HepG2 (cell line): ENCODE measurements around the gene SH3D19. TPM values are rescaled to one million over a fixed set of nuclear protein-coding genes. Genes with fewer than 3 reads are reported as not detected.

ENCODE experiments used
- ATAC-seq: fragments of 200-7000 bp; cut with Tn5 transposase; 3 replicates; pipeline ENCODE4 v1.9.1; 2020; ENCODE audit warnings: mild to moderate bottlenecking, moderate library complexity
- BruUV-seq: library from RNA; stranded (reverse); fragments of 400-500 nt; replicated peaks from 2 replicates; lab custom pipeline; 2021; lab: Mats Ljungman, UMichigan
- CTCF ChIA-PET: fragments of 300-600 bp; formaldehyde crosslinking; extraction: SDS; loops from one replicate; lab custom pipeline; 2021; ENCODE audit warnings: low total read pairs, inconsistent platforms, low intra/inter-chr PET ratio; lab: Yijun Ruan, JAX
- POLR2A ChIA-PET: fragments of 350-600 bp; sonication (Branson Sonifier 250); formaldehyde crosslinking; loops from one replicate; lab custom pipeline; 2020; ENCODE audit warnings: antibody characterized with exemption, inconsistent platforms; lab: Yijun Ruan, JAX
- DNase-seq: peaks from one replicate; pipeline ENCODE4 v3.0.0-alpha.2; 2015; ENCODE audit warnings: low spot score
- FAIRE-seq: peaks from 3 replicates; lab custom pipeline; 2011; peaks lifted over from hg19 to GRCh38; lab: Jason Lieb, UNC
- H2AFZ ChIP-seq: one replicate; pipeline ENCODE4 v1.6.1; 2011; ENCODE audit warnings: low read length, inconsistent platforms
- H3K27ac ChIP-seq: fragments of 300-600 bp; 3 replicates; pipeline ENCODE4 v1.8.0; 2011; ENCODE audit warnings: mixed run types, mild to moderate bottlenecking, mixed read lengths, low read length, inconsistent platforms; ENCODE audit not compliant: insufficient read depth; ENCODE audit errors: extremely low read length
- H3K27me3 ChIP-seq, 2 experiments: fragments of 200-600 bp in 1 of 2; 2 replicates in 1 of 2; 3 replicates in 1 of 2; pipeline versions ENCODE4 v1.6.0 to v1.8.0; 2011; ENCODE audit warnings: low read length in 2 of 2, mild to moderate bottlenecking in 2 of 2, moderate library complexity in 2 of 2, inconsistent platforms in 1 of 2; ENCODE audit not compliant: insufficient read depth in 2 of 2, control insufficient read depth in 1 of 2
- H3K36me3 ChIP-seq, 2 experiments: fragments of 200-600 bp in 1 of 2; replicated peaks in 1 of 2; 2 replicates in 1 of 2; 3 replicates in 1 of 2; pipeline versions ENCODE4 v1.5.1 to v1.8.0; 2011; ENCODE audit warnings: low read length in 2 of 2, inconsistent platforms in 1 of 2; ENCODE audit not compliant: insufficient read depth in 2 of 2, control insufficient read depth in 1 of 2
- H3K4me1 ChIP-seq: 2 replicates; pipeline ENCODE4 v1.5.1; 2012; ENCODE audit warnings: low read length, inconsistent platforms; ENCODE audit not compliant: insufficient read depth
- H3K4me2 ChIP-seq: 2 replicates; pipeline ENCODE4 v1.6.0; 2011; ENCODE audit warnings: low read depth, low read length, inconsistent platforms
- H3K4me3 ChIP-seq, 3 experiments: fragments of 200-600 bp in 1 of 3; sonication (generic), shearing (Covaris generic) in 1 of 3; replicated peaks in 1 of 3; 2 replicates each; pipeline ENCODE4 v1.5.1; 2011 to 2016; ENCODE audit warnings: low read length in 3 of 3, inconsistent platforms in 2 of 3, low read depth in 2 of 3, mild to moderate bottlenecking in 2 of 3, control low read depth in 1 of 3, mixed read lengths in 1 of 3; ENCODE audit not compliant: insufficient read depth in 1 of 3
- H3K79me2 ChIP-seq: one replicate; pipeline ENCODE4 v1.6.1; 2011; ENCODE audit warnings: low read length, inconsistent platforms; ENCODE audit not compliant: insufficient read depth
- H3K9ac ChIP-seq: 2 replicates; pipeline ENCODE4 v1.6.0; 2011; ENCODE audit warnings: mild to moderate bottlenecking, low read depth, low read length, inconsistent platforms; ENCODE audit not compliant: insufficient read depth
- H3K9me3 ChIP-seq: 2 replicates; pipeline ENCODE4 v1.5.1; 2012; ENCODE audit warnings: mild to moderate bottlenecking, low read length
- H4K20me1 ChIP-seq: 2 replicates; pipeline ENCODE4 v1.6.0; 2011; ENCODE audit warnings: inconsistent platforms, mild to moderate bottlenecking, low read length, moderate library complexity; ENCODE audit not compliant: insufficient read depth
- FOXA1 ChIP-seq, 2 experiments: fragments of 450-650 bp in 1 of 2; sonication (generic) in 1 of 2; formaldehyde crosslinking in 1 of 2; IDR thresholded peaks; 2 replicates each; pipeline versions ENCODE4 v1.4.0 to v1.6.1; 2016 to 2020; ENCODE audit warnings: missing genetic modification reagents in 1 of 2
- GTF3A ChIP-seq: sonication (generic); formaldehyde crosslinking; conservative IDR thresholded peaks from 2 replicates; pipeline ENCODE4 v1.4.0; 2020; ENCODE audit warnings: mild to moderate bottlenecking, missing genetic modification reagents
- HDAC1 ChIP-seq: sonication (generic); formaldehyde crosslinking; IDR thresholded peaks from 2 replicates; pipeline ENCODE4 v1.5.1; 2020; ENCODE audit warnings: mild to moderate bottlenecking, missing genetic modification reagents
- KMT2A ChIP-seq: sonication (generic); formaldehyde crosslinking; IDR thresholded peaks from 2 replicates; pipeline ENCODE4 v1.4.0; 2020; ENCODE audit warnings: missing genetic modification reagents
- MIXL1 ChIP-seq: IDR thresholded peaks from 2 replicates; pipeline ENCODE4 v1.6.1; 2016
- NFKB2 ChIP-seq: sonication (generic); formaldehyde crosslinking; IDR thresholded peaks from 2 replicates; pipeline ENCODE4 v1.4.0; 2020; ENCODE audit warnings: missing genetic modification reagents, borderline replicate concordance
- NFKBIZ ChIP-seq: IDR thresholded peaks from 2 replicates; pipeline ENCODE4 v1.6.1; 2018; ENCODE audit warnings: missing genetic modification reagents, missing compliant biosample characterization
- REPIN1 ChIP-seq: sonication (generic); formaldehyde crosslinking; IDR thresholded peaks from 2 replicates; pipeline ENCODE4 v1.8.0; 2022; ENCODE audit warnings: missing genetic modification reagents, low read depth, mild to moderate bottlenecking, borderline replicate concordance
- RFX1 ChIP-seq: fragments of 450-650 bp; IDR thresholded peaks from 2 replicates; pipeline ENCODE4 v1.6.1; 2017
- SOX13 ChIP-seq, 3 experiments: fragments of 450-650 bp in 1 of 3; sonication (generic) in 1 of 3; formaldehyde crosslinking in 1 of 3; IDR thresholded peaks in 2 of 3; conservative IDR thresholded peaks in 1 of 3; 2 replicates each; pipeline versions ENCODE4 v1.5.0 to v1.6.1; 2016 to 2020; ENCODE audit warnings: antibody characterized with exemption in 1 of 3, mild to moderate bottlenecking in 1 of 3, missing compliant biosample characterization in 1 of 3, missing genetic modification reagents in 1 of 3, moderate library complexity in 1 of 3
- SRF ChIP-seq: IDR thresholded peaks from 2 replicates; pipeline ENCODE4 v1.6.1; 2011; ENCODE audit warnings: mild to moderate bottlenecking, low read depth, low read length, moderate library complexity
- ZMYM4 ChIP-seq: sonication (generic); formaldehyde crosslinking; IDR thresholded peaks from 2 replicates; pipeline ENCODE4 v1.8.1; 2023; ENCODE audit warnings: mild to moderate bottlenecking, missing genetic modification reagents
- ZNF660 ChIP-seq: sonication (generic); formaldehyde crosslinking; IDR thresholded peaks from 2 replicates; pipeline ENCODE4 v1.5.1; 2020; ENCODE audit warnings: mild to moderate bottlenecking, low read depth, missing genetic modification reagents, borderline replicate concordance
- ZSCAN12 ChIP-seq: sonication (generic); formaldehyde crosslinking; IDR thresholded peaks from 2 replicates; pipeline ENCODE4 v1.9.0; 2021; ENCODE audit warnings: mild to moderate bottlenecking, missing genetic modification reagents
- WGBS: methylation state at CpG from one replicate; pipeline ENCODE4 v1.1.6; 2017; ENCODE audit warnings: low lambda C conversion rate; 5-methylcytosine and 5-hydroxymethylcytosine counted together
- in situ Hi-C: cut with HindIII; loops from 2 replicates; pipeline ENCODE4 v1.10.0; 2017; ENCODE audit warnings: low pct_unique_long_range_greater_than_20kb; ENCODE audit not compliant: extremely low pct_ligation_motif_present
- intact Hi-C: fragments of 100-400 bp; cut with micrococcal nuclease; formaldehyde crosslinking; loops from one replicate; pipeline ENCODE4 v1.10.0; 2022; ENCODE audit not compliant: unreplicated experiment
- polyA plus RNA-seq, 8 experiments: library from polyadenylated mRNA; depleted of rRNA in 3 of 8; stranded (reverse) in 7 of 8; unstranded in 1 of 8; fragments of >200 nt; fragmentation: Illumina TruSeq in 4 of 8; extraction: Trizol in 4 of 8; gene quantifications; 2 replicates each; pipeline versions ENCODE4 v1.2.1 to v1.2.3, GENCODE V29; 2011 to 2016; ENCODE audit warnings: low read depth in 4 of 8, missing spikeins in 1 of 8, mixed read lengths in 1 of 8; ENCODE audit not compliant: insufficient read depth in 1 of 8
- total RNA-seq, 5 experiments: library from RNA; depleted of rRNA; stranded (reverse); fragments of >200 nt; fragmentation: Illumina TruSeq; extraction: Trizol; gene quantifications; 2 replicates each; pipeline ENCODE4 v1.2.3, GENCODE V29; 2016; ENCODE audit warnings: low read depth in 1 of 5
- TF ChIP-seq, protein P1 (sequence below): sonication (generic); formaldehyde crosslinking; IDR thresholded peaks from 2 replicates; pipeline ENCODE4 v1.5.1; 2020; ENCODE audit warnings: missing genetic modification reagents, mild to moderate bottlenecking, borderline replicate concordance
- TF ChIP-seq, protein P2 (sequence below): conservative IDR thresholded peaks from 2 replicates; pipeline ENCODE4 v1.6.1; 2018; ENCODE audit warnings: missing genetic modification reagents
- TF ChIP-seq, protein P3 (sequence below): sonication (generic); formaldehyde crosslinking; IDR thresholded peaks from 2 replicates; pipeline ENCODE4 v1.8.1; 2023; ENCODE audit warnings: mild to moderate bottlenecking, missing genetic modification reagents

Gene SH3D19
- total and polyA plus RNA-seq, 2 of the 13 experiments (the other 11 are each of a cell fraction or from before 2014, with no cell fraction given) = 31.2 to 38.0 TPM

DNA sequence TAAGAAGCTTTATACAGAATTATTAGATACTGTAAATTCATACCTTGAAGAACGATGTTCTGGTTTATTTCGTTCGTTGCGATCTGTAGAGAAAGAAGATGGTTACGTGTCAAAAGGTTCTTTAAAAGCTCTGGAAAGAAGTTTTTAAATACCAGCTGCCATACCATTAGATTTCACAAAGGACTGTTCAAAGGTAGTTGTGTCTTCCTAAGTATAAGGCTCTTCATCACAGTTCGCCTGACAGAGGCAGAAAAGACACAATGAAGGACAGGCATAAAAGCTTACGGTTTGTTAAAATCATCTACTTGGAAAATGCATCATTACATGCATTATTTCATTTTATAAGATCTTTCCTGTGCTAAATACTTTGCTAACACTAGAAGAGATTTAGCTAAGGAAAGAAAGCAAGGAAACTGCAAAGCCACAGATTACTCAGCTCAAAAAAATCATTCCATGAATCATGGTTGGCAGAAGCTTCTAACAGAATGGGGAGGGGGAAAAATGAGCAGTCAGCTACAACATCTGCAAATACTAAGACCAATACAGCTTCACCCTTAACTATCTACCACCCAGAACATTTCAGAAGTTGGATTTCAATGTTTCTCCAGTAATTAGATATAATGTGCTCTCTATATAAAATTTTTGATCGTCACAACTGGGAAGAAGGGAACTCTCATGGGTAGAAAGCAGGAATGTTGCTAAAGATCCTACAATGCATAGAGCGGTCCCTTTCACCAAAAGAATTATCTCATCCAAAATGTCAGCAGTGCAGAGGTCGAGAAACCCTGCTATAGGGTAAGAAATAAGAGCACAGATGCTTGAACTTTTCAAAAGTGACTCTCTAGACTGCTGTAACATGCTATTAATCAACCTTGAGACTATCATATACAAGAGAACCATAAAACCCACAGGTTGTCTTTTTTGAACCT is 99.1 kb downstream of the SH3D19 start (continued):
- TF ChIP-seq ZMYM4 (CRISPR knock-in tag) (no peak), GTF3A (CRISPR knock-in tag) (no peak), FOXA1 (IDR thresholded peaks at IDR 0.05) (no peak), FOXA1 (CRISPR knock-in tag; IDR thresholded peaks at IDR 0.05) (no peak), ZSCAN12 (CRISPR knock-in tag) (no peak), KMT2A (CRISPR knock-in tag) (no peak), REPIN1 (CRISPR knock-in tag) (no peak), HDAC1 (no peak)
- TF ChIP-seq, protein P1, sequence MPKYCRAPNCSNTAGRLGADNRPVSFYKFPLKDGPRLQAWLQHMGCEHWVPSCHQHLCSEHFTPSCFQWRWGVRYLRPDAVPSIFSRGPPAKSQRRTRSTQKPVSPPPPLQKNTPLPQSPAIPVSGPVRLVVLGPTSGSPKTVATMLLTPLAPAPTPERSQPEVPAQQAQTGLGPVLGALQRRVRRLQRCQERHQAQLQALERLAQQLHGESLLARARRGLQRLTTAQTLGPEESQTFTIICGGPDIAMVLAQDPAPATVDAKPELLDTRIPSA (CRISPR knock-in tag) = no peak

DNA sequence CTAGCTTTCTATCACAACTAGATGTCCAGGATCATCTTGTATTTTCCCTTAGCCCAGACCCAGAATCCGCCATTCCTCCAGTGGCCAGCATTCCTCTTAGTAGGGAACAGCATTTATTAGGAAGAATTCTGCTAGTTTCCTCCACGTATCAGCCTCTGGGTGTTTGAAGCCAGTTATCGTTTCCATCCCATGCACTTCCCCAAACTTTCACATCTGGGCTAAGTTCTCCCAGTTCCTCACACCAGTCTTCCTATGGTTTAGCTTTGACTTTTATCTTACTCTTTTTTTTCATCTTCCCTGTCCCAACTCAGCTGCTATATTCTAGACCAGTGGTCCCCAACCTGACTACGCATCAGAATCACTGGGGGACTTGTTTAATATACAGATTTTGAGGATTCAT is 101.9 kb downstream of the SH3D19 start:
- Histone ChIP-seq H4K20me1 (no peaks in the 10 kb centered on the region; the same call in 1 of the 2 replicates), H3K9me3 (no peaks in the 10 kb centered on the region), H3K9ac (no peak overlapping the region), H3K79me2 (peaks cover 8% of the 10 kb centered on the region), H3K36me3 (peaks cover 10 to 26% of the 10 kb centered on the region in 2 experiments; a peak in 4 of 5 replicates), H2AFZ (no peak overlapping the region), H3K27me3 (no peaks in the 10 kb centered on the region; a peak in 1 of 5 replicates), H3K4me1 (0 out of 2 replicates have a peak, but pooled peaks cover 10% of the 10 kb centered on the region), H3K4me2 (no peak overlapping the region), H3K27ac (no peak overlapping the region), H3K4me3 (no peak overlapping the region)
- ChIA-PET POLR2A (no interaction called here), CTCF (no interaction called here)
- intact Hi-C loops (no loop called here), in situ Hi-C loops (no loop called here)
- TF ChIP-seq RFX1 = no peak
- TF ChIP-seq ZNF660 = no peak
- TF ChIP-seq NFKB2 (CRISPR knock-in tag) = no peak
- TF ChIP-seq, protein P2, sequence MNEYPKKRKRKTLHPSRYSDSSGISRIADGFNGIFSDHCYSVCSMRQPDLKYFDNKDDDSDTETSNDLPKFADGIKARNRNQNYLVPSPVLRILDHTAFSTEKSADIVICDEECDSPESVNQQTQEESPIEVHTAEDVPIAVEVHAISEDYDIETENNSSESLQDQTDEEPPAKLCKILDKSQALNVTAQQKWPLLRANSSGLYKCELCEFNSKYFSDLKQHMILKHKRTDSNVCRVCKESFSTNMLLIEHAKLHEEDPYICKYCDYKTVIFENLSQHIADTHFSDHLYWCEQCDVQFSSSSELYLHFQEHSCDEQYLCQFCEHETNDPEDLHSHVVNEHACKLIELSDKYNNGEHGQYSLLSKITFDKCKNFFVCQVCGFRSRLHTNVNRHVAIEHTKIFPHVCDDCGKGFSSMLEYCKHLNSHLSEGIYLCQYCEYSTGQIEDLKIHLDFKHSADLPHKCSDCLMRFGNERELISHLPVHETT (CRISPR knock-in tag) = no peak
- no peak for TF ChIP-seq SRF
- no peak for TF ChIP-seq NFKBIZ
- TF ChIP-seq, protein P3, sequence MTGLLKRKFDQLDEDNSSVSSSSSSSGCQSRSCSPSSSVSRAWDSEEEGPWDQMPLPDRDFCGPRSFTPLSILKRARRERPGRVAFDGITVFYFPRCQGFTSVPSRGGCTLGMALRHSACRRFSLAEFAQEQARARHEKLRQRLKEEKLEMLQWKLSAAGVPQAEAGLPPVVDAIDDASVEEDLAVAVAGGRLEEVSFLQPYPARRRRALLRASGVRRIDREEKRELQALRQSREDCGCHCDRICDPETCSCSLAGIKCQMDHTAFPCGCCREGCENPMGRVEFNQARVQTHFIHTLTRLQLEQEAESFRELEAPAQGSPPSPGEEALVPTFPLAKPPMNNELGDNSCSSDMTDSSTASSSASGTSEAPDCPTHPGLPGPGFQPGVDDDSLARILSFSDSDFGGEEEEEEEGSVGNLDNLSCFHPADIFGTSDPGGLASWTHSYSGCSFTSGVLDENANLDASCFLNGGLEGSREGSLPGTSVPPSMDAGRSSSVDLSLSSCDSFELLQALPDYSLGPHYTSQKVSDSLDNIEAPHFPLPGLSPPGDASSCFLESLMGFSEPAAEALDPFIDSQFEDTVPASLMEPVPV = no peak
- no peak for TF ChIP-seq SOX13 (IDR thresholded peaks at IDR 0.05)
- TF ChIP-seq SOX13 (CRISPR knock-in tag; conservative IDR thresholded peaks at IDR 0.05 in 1 of 2, IDR thresholded peaks at IDR 0.05 in 1 of 2) = no peak
- no peak for TF ChIP-seq MIXL1
- WGBS = 71% methylated on average over 4 of the region's 4 CpGs
- DNase-seq (no peak), FAIRE-seq (no peak), ATAC-seq (no peak)
- no TSS peak for BruUV-seq
